Measurements from ENCODE around the gene KLHL8. TPM values are rescaled to one million over a fixed set of nuclear protein-coding genes. Genes with fewer than 3 reads are reported as not detected.
A peak's percentile ranks its signal among the peaks of the same experiment; 100 is the strongest.

Gene KLHL8
- total RNA-seq, 4 donors from 2014 or later, result 6.3 to 18.2 (median 13.3) TPM

- no peak for DNase-seq (ENCODE audit: low spot score in 2 of 2)
- TF ChIP-seq CTCF (IDR thresholded peaks at IDR 0.05), result no peak
- TF ChIP-seq POLR2A (IDR thresholded peaks at IDR 0.05), result no peak
- no peak for TF ChIP-seq EP300 (IDR thresholded peaks at IDR 0.05)
- Histone ChIP-seq H3K9me3 (no peaks in the 10 kb centered on the region), H3K36me3 (no peaks in the 10 kb centered on the region), H3K27me3 (no peaks in the 10 kb centered on the region), H3K4me3 (no peak overlapping the region), H3K27ac (no peak overlapping the region), H3K4me1 (peaks cover 0 to 8% (median 0%) of the 10 kb centered on the region in 4 donors)
- WGBS, 2 donors, result 94 to 98% methylated on average over 2 of the region's 2 CpGs
Observed at GRCh38 chr4:87260477-87260876, 40.1 kb upstream of the KLHL8 start.

- 89 to 98% methylated on average over 2 of the region's 2 CpGs for WGBS, 2 donors
- Histone ChIP-seq H3K4me3 (no peak overlapping the region), H3K4me1 (peaks cover 0 to 8% (median 0%) of the 10 kb centered on the region in 4 donors), H3K9me3 (no peaks in the 10 kb centered on the region), H3K27me3 (no peaks in the 10 kb centered on the region), H3K27ac (no peak overlapping the region), H3K36me3 (no peaks in the 10 kb centered on the region)
- TF ChIP-seq CTCF (IDR thresholded peaks at IDR 0.05) (no peak), POLR2A (IDR thresholded peaks at IDR 0.05) (no peak), EP300 (IDR thresholded peaks at IDR 0.05) (no peak)
- DNase-seq (ENCODE audit: low spot score in 2 of 2), result no peak
Observed at GRCh38 chr4:87258677-87259076, 38.3 kb upstream of the KLHL8 start.

- TF ChIP-seq EP300 (IDR thresholded peaks at IDR 0.05) (no peak), POLR2A (IDR thresholded peaks at IDR 0.05) (no peak), CTCF (IDR thresholded peaks at IDR 0.05) (no peak)
- Histone ChIP-seq H3K27ac (no peak overlapping the region), H3K27me3 (no peaks in the 10 kb centered on the region), H3K4me1 (peaks cover 0 to 8% (median 0%) of the 10 kb centered on the region in 4 donors), H3K9me3 (no peaks in the 10 kb centered on the region), H3K4me3 (no peak overlapping the region), H3K36me3 (no peaks in the 10 kb centered on the region)
- no peak for DNase-seq (ENCODE audit: low spot score in 2 of 2)
- 13 to 20% methylated on average over 3 of the region's 3 CpGs for whole genome bisulfite sequencing, 2 donors
Observed at GRCh38 chr4:87257523-87257922, 37.1 kb upstream of the KLHL8 start.

GRCh38 chr4:87255755-87256154, 35.3 kb upstream of the KLHL8 start:
- H3K4me3 ChIP-seq, result no peak overlapping the region
- 93 to 100% methylated on average over 1 of the region's 1 CpG for WGBS, 2 donors

GRCh38 chr4:87251106-87251505, 30.7 kb upstream of the KLHL8 start:
- WGBS, 2 donors, result 26 to 27% methylated on average over 6 of the region's 6 CpGs
- no peak overlapping the region for H3K4me3 ChIP-seq
- TF ChIP-seq EP300 (IDR thresholded peaks at IDR 0.05) (peak in 1 of 2 donors; percentile 22), POLR2A (IDR thresholded peaks at IDR 0.05) (no peak)

More at GRCh38 chr4:87255755-87256154, 35.3 kb upstream of the KLHL8 start:
- Histone ChIP-seq H3K27me3 (no peaks in the 10 kb centered on the region), H3K9me3 (no peaks in the 10 kb centered on the region), H3K36me3 (no peaks in the 10 kb centered on the region), H3K4me1 (peaks cover 0 to 21% (median 0%) of the 10 kb centered on the region in 4 donors), H3K27ac (no peak overlapping the region)
- DNase-seq (ENCODE audit: low spot score in 2 of 2), result no peak
- no peak for TF ChIP-seq CTCF (IDR thresholded peaks at IDR 0.05)
- no peak for TF ChIP-seq POLR2A (IDR thresholded peaks at IDR 0.05)
- no peak for TF ChIP-seq EP300 (IDR thresholded peaks at IDR 0.05)

GRCh38 chr4:87250294-87250693, 29.9 kb upstream of the KLHL8 start:
- Histone ChIP-seq H3K27me3 (no peaks in the 10 kb centered on the region), H3K27ac (no peak overlapping the region), H3K36me3 (no peaks in the 10 kb centered on the region), H3K9me3 (no peaks in the 10 kb centered on the region), H3K4me1 (peaks cover 0 to 14% (median 0%) of the 10 kb centered on the region in 4 donors), H3K4me3 (no peak overlapping the region)
- no peak for DNase-seq (ENCODE audit: low spot score in 2 of 2)
- WGBS, 2 donors, result 80 to 92% methylated on average over 5 of the region's 5 CpGs
- TF ChIP-seq CTCF (IDR thresholded peaks at IDR 0.05), result no peak
- TF ChIP-seq EP300 (IDR thresholded peaks at IDR 0.05), result no peak
- no peak for TF ChIP-seq POLR2A (IDR thresholded peaks at IDR 0.05)

More at GRCh38 chr4:87251106-87251505, 30.7 kb upstream of the KLHL8 start:
- Histone ChIP-seq H3K4me1 (peaks cover 0 to 14% (median 0%) of the 10 kb centered on the region in 4 donors), H3K27ac (peak overlapping the region in 1 of 4 donors; percentile 26), H3K9me3 (no peaks in the 10 kb centered on the region), H3K36me3 (no peaks in the 10 kb centered on the region), H3K27me3 (no peaks in the 10 kb centered on the region)
- DNase-seq (ENCODE audit: low spot score in 2 of 2), result no peak
